Smooth muscle cell (in vitro differentiated cells): ENCODE results near the gene THBD. TPM values are rescaled to one million over a fixed set of nuclear protein-coding genes. Genes with fewer than 3 reads are reported as not detected.

Experiments used
- DNase-seq: peaks from one replicate; lab custom pipeline; 2025; ENCODE audit not compliant: unreplicated experiment; lab: John Stamatoyannopoulos, UW
- H2AFZ ChIP-seq: fragments of 200-600 bp; sonication (generic); 2 replicates; pipeline ENCODE4 v1.6.0; 2016; ENCODE audit warnings: antibody characterized with exemption, low read depth, mild to moderate bottlenecking
- H3F3A ChIP-seq: fragments of 200-600 bp; sonication (generic); 2 replicates; pipeline ENCODE4 v1.6.0; 2017; ENCODE audit warnings: antibody characterized with exemption, low read depth
- H3K27ac ChIP-seq: fragments of 200-600 bp; sonication (generic); 2 replicates; pipeline ENCODE4 v1.5.1; 2016; ENCODE audit warnings: low read depth, mild to moderate bottlenecking
- H3K27me3 ChIP-seq: fragments of 200-600 bp; sonication (generic); 2 replicates; pipeline ENCODE4 v1.6.1; 2016; ENCODE audit warnings: low read depth, mild to moderate bottlenecking
- H3K36me3 ChIP-seq: fragments of 200-600 bp; sonication (generic); 2 replicates; pipeline ENCODE4 v1.5.1; 2016; ENCODE audit warnings: low read depth
- H3K4me1 ChIP-seq: fragments of 200-600 bp; sonication (generic); 2 replicates; pipeline ENCODE4 v1.5.1; 2016; ENCODE audit warnings: low read depth
- H3K4me2 ChIP-seq: fragments of 200-600 bp; sonication (generic); 2 replicates; pipeline ENCODE4 v1.6.0; 2016; ENCODE audit warnings: mild to moderate bottlenecking
- H3K4me3 ChIP-seq: fragments of 200-600 bp; sonication (generic); 2 replicates; pipeline ENCODE4 v1.5.1; 2016; ENCODE audit warnings: mild to moderate bottlenecking
- H3K79me2 ChIP-seq: fragments of 200-600 bp; sonication (generic); 2 replicates; pipeline ENCODE4 v1.6.0; 2016; ENCODE audit warnings: low read depth, mild to moderate bottlenecking
- H3K9ac ChIP-seq: fragments of 200-600 bp; sonication (generic); 2 replicates; pipeline ENCODE4 v1.6.0; 2016; ENCODE audit warnings: low read depth
- H3K9me3 ChIP-seq: fragments of 200-600 bp; sonication (generic); replicated peaks from 2 replicates; pipeline ENCODE4 v1.5.1; 2016; ENCODE audit warnings: low read depth
- H4K20me1 ChIP-seq: fragments of 200-600 bp; sonication (generic); 2 replicates; pipeline ENCODE4 v1.6.0; 2016; ENCODE audit warnings: low read depth
- CTCF ChIP-seq: fragments of 200-600 bp; sonication (generic); IDR thresholded peaks from 2 replicates; pipeline ENCODE4 v1.5.1; 2017; ENCODE audit warnings: borderline replicate concordance, mild to moderate bottlenecking, antibody characterized with exemption; ENCODE audit not compliant: insufficient read depth, poor library complexity, severe bottlenecking
- WGBS: methylation state at CpG from one replicate; pipeline ENCODE4 v1.1.7; 2016; ENCODE audit warnings: low lambda C conversion rate; 5-methylcytosine and 5-hydroxymethylcytosine counted together
- polyA plus RNA-seq: library from polyadenylated mRNA; unstranded; fragments of >200 nt; fragmentation: Nextera tagmentation; extraction: Ambion mirVana; gene quantifications from 2 replicates; pipeline ENCODE4 v1.2.1, GENCODE V29; 2016
- total RNA-seq: library from RNA; depleted of rRNA; stranded (reverse); fragments of >200 nt; gene quantifications from 2 replicates; pipeline ENCODE4 v1.2.3, GENCODE V29; 2014

THBD gene
- total and polyA plus RNA-seq, 2 experiments from 2014 or later: 9.9 to 10.0 TPM

GRCh38 chr20:23007886-23008655, 41.4 kb downstream of the THBD start:
- 90% methylated on average over 9 of the region's 9 CpGs for WGBS
- no peaks in the 10 kb centered on the region for H4K20me1 ChIP-seq
- no peaks in the 10 kb centered on the region for H3F3A ChIP-seq
- H3K36me3 ChIP-seq: no peaks in the 10 kb centered on the region
- H3K4me1 ChIP-seq: no peaks in the 10 kb centered on the region
- no peak for TF ChIP-seq CTCF
- no peaks in the 10 kb centered on the region for H3K79me2 ChIP-seq
- H3K27ac ChIP-seq: no peak overlapping the region
- no peak overlapping the region for H3K9ac ChIP-seq
- DNase-seq: no peak
- H3K4me3 ChIP-seq: no peak overlapping the region
- H3K9me3 ChIP-seq: no peaks in the 10 kb centered on the region
- no peak overlapping the region for H2AFZ ChIP-seq
- no peak overlapping the region for H3K4me2 ChIP-seq
- no peaks in the 10 kb centered on the region for H3K27me3 ChIP-seq

GRCh38 chr20:23007462-23007861, 42.0 kb downstream of the THBD start:
- Histone ChIP-seq H3K36me3 (no peaks in the 10 kb centered on the region), H3K4me3 (no peak overlapping the region), H3K9me3 (no peaks in the 10 kb centered on the region), H3F3A (no peaks in the 10 kb centered on the region), H4K20me1 (no peaks in the 10 kb centered on the region), H3K4me2 (no peak overlapping the region), H3K27ac (no peak overlapping the region), H2AFZ (no peak overlapping the region), H3K27me3 (no peaks in the 10 kb centered on the region), H3K79me2 (no peaks in the 10 kb centered on the region), H3K9ac (no peak overlapping the region), H3K4me1 (no peaks in the 10 kb centered on the region)
- TF ChIP-seq CTCF: no peak
- 85% methylated on average over 3 of the region's 3 CpGs for WGBS
- DNase-seq: no peak

GRCh38 chr20:23005776-23006175, 43.7 kb downstream of the THBD start:
- TF ChIP-seq CTCF: no peak
- no peaks in the 10 kb centered on the region for H3K27me3 ChIP-seq
- no peaks in the 10 kb centered on the region for H3K9me3 ChIP-seq
- no peak overlapping the region for H3K27ac ChIP-seq
- no peak overlapping the region for H3K4me3 ChIP-seq
- no peaks in the 10 kb centered on the region for H3K79me2 ChIP-seq
- H3K4me1 ChIP-seq: no peaks in the 10 kb centered on the region
- no peaks in the 10 kb centered on the region for H3F3A ChIP-seq
- no peak overlapping the region for H2AFZ ChIP-seq
- no peaks in the 10 kb centered on the region for H4K20me1 ChIP-seq
- no peak overlapping the region for H3K9ac ChIP-seq
- no peaks in the 10 kb centered on the region for H3K36me3 ChIP-seq
- no peak overlapping the region for H3K4me2 ChIP-seq
- no peak for DNase-seq

- Histone ChIP-seq H3K27me3 (no peaks in the 10 kb centered on the region), H3K9ac (no peak overlapping the region), H3K4me2 (no peak overlapping the region), H4K20me1 (no peaks in the 10 kb centered on the region), H2AFZ (no peak overlapping the region), H3F3A (no peaks in the 10 kb centered on the region), H3K4me1 (no peaks in the 10 kb centered on the region), H3K4me3 (no peak overlapping the region), H3K36me3 (no peaks in the 10 kb centered on the region), H3K9me3 (no peaks in the 10 kb centered on the region), H3K27ac (no peak overlapping the region), H3K79me2 (no peaks in the 10 kb centered on the region)
- no peak for DNase-seq
- no peak for TF ChIP-seq CTCF
- WGBS: 61% methylated on average over 2 of the region's 2 CpGs
These were observed 45.5 kb downstream of the THBD start for GRCh38 chr20:23003881-23004460.
